ENCODE measurements around the gene TSPAN4.

- no peak for TF ChIP-seq CTCF (IDR thresholded peaks at IDR 0.05; ENCODE audit: low read depth, low read length, missing input control)
- no peak for TF ChIP-seq HNF4G (IDR thresholded peaks at IDR 0.05)
- TF ChIP-seq GABPA (IDR thresholded peaks at IDR 0.05 in 1 of 2, conservative IDR thresholded peaks at IDR 0.05 in 1 of 2) = no peak
- TF ChIP-seq ZBTB33 (IDR thresholded peaks at IDR 0.05) = no peak
- TF ChIP-seq JUND (IDR thresholded peaks at IDR 0.05) = no peak
- TF ChIP-seq TAF1 (conservative IDR thresholded peaks at IDR 0.05) = no peak
- TF ChIP-seq RAD21 (IDR thresholded peaks at IDR 0.05) = no peak
- no peak for TF ChIP-seq MAX (IDR thresholded peaks at IDR 0.05)
- TF ChIP-seq ATF3 (IDR thresholded peaks at IDR 0.05) = no peak
- no peak for TF ChIP-seq YY1 (IDR thresholded peaks at IDR 0.05)
- no peak for TF ChIP-seq EGR1 (IDR thresholded peaks at IDR 0.05; ENCODE audit: low read depth in 2 of 2)
- no peak for TF ChIP-seq FOXA1 (IDR thresholded peaks at IDR 0.05)
- TF ChIP-seq REST (IDR thresholded peaks at IDR 0.05) = no peak
- TF ChIP-seq SP1 (IDR thresholded peaks at IDR 0.05) = no peak
Observed at GRCh38 chr11:843086-843734, 558 bp downstream of the TSPAN4 start.
